K562 (cell line): ENCODE results near the gene EML6.

Source experiments
- CBX2 ChIP-seq: fragments of 200-600 bp; sonication (generic); IDR thresholded peaks from one replicate; pipeline ENCODE4 v1.6.1; 2012; ENCODE audit warnings: mild to moderate bottlenecking, low read length, inconsistent platforms; ENCODE audit not compliant: insufficient read depth, poor library complexity, severe bottlenecking
- CTCF ChIP-seq, 3 experiments: IDR thresholded peaks in 2 of 3; conservative IDR thresholded peaks in 1 of 3; 2 replicates each; pipeline ENCODE4 v1.5.1; 2011 to 2012; ENCODE audit warnings: low read length in 3 of 3, mild to moderate bottlenecking in 3 of 3, control low read depth in 2 of 3, improper control_type of control experiment in 1 of 3, inconsistent platforms in 1 of 3, low read depth in 1 of 3, mixed read lengths in 1 of 3, moderate library complexity in 1 of 3; ENCODE audit not compliant: insufficient read depth in 2 of 3
- DACH1 ChIP-seq: fragments of 450-650 bp; IDR thresholded peaks from 2 replicates; pipeline ENCODE4 v1.6.1; 2018; ENCODE audit not compliant: partially characterized antibody
- DPF2 ChIP-seq: fragments of 450-650 bp; IDR thresholded peaks from 2 replicates; pipeline ENCODE4 v1.6.1; 2016
- ESRRA ChIP-seq: fragments of 450-650 bp; IDR thresholded peaks from 2 replicates; pipeline ENCODE4 v1.6.1; 2014; ENCODE audit warnings: low read depth, mild to moderate bottlenecking, moderate library complexity, borderline replicate concordance
- MAFK ChIP-seq: IDR thresholded peaks from 2 replicates; pipeline ENCODE4 v1.6.1; 2011; ENCODE audit warnings: low read length, improper control_type of control experiment
- NFRKB ChIP-seq: fragments of 450-650 bp; IDR thresholded peaks from 2 replicates; pipeline ENCODE4 v1.6.1; 2016; ENCODE audit warnings: low read depth
- NRF1 ChIP-seq, 2 experiments: fragments of 450-650 bp; IDR thresholded peaks in 1 of 2; conservative IDR thresholded peaks in 1 of 2; 2 replicates each; pipeline ENCODE4 v1.6.1; 2014; ENCODE audit warnings: mild to moderate bottlenecking in 2 of 2
- POLR2A ChIP-seq: fragments of 450-650 bp; conservative IDR thresholded peaks from 2 replicates; pipeline ENCODE4 v1.6.1; 2016
- SRF ChIP-seq, 2 experiments: fragments of 250-450, 450-650 bp in 1 of 2; sonication (Bioruptor Pico) in 1 of 2; sonication (generic) in 1 of 2; formaldehyde crosslinking; IDR thresholded peaks; 2 replicates each; pipeline versions ENCODE4 v1.5.0 to v1.5.1; 2020 to 2022; ENCODE audit warnings: mild to moderate bottlenecking in 1 of 2, missing genetic modification reagents in 1 of 2
- ZBTB12 ChIP-seq: fragments of 250-450 bp; sonication (Bioruptor Pico); IDR thresholded peaks from 2 replicates; pipeline ENCODE4 v1.4.0; 2020

GRCh38 chr2:54968561-54969218, 245.2 kb downstream of the EML6 start:
- TF ChIP-seq CTCF (IDR thresholded peaks at IDR 0.05 in 2 of 3, conservative IDR thresholded peaks at IDR 0.05 in 1 of 3; ENCODE audit: insufficient read depth in 2 of 3, low read depth in 1 of 3, low read length in 3 of 3) (no peak), SRF (CRISPR knock-in tag; IDR thresholded peaks at IDR 0.05) (no peak), DACH1 (no peak), CBX2 (no peak), POLR2A (peak; percentile 51), ESRRA (no peak), NRF1 (conservative IDR thresholded peaks at IDR 0.05 in 1 of 2, IDR thresholded peaks at IDR 0.05 in 1 of 2) (no peak), MAFK (no peak), ZBTB12 (no peak), DPF2 (no peak), NFRKB (no peak)
